Ovary (tissue), 3 donors: ENCODE measurements around the gene TBPL1.

Experiments used
- EP300 ChIP-seq: sonication (generic); formaldehyde crosslinking; IDR thresholded peaks from one replicate; pipeline ENCODE4 v1.6.1; 2017; ENCODE audit warnings: antibody characterized with exemption
- POLR2A ChIP-seq: fragments of 450-650 bp; IDR thresholded peaks from one replicate; pipeline ENCODE4 v1.6.1; 2017; ENCODE audit warnings: antibody characterized with exemption, mild to moderate bottlenecking, moderate library complexity
- TF ChIP-seq, protein P1 (sequence below), 3 donors: fragments of 450-650 bp in 2 of 3; fragments of 200-600 bp in 1 of 3; IDR thresholded peaks; one replicate each; pipeline versions ENCODE4 v1.5.1 to v1.8.0; 2016 to 2022; ENCODE audit warnings: antibody characterized with exemption in 3 of 3, mild to moderate bottlenecking in 1 of 3
- donor health status: DM: no; HTN: no; CAD: no.

GRCh38 chr6:134014588-134015137 is 61.6 kb downstream of the TBPL1 start:
- TF ChIP-seq, protein P1, sequence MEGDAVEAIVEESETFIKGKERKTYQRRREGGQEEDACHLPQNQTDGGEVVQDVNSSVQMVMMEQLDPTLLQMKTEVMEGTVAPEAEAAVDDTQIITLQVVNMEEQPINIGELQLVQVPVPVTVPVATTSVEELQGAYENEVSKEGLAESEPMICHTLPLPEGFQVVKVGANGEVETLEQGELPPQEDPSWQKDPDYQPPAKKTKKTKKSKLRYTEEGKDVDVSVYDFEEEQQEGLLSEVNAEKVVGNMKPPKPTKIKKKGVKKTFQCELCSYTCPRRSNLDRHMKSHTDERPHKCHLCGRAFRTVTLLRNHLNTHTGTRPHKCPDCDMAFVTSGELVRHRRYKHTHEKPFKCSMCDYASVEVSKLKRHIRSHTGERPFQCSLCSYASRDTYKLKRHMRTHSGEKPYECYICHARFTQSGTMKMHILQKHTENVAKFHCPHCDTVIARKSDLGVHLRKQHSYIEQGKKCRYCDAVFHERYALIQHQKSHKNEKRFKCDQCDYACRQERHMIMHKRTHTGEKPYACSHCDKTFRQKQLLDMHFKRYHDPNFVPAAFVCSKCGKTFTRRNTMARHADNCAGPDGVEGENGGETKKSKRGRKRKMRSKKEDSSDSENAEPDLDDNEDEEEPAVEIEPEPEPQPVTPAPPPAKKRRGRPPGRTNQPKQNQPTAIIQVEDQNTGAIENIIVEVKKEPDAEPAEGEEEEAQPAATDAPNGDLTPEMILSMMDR (IDR thresholded peaks at IDR 0.05), result no peak
- TF ChIP-seq POLR2A (no peak), EP300 (no peak)
